Activated T-cell treated with anti-CD3 and anti-CD28 coated beads for 4 hours (primary cell): ENCODE results near the gene FGGY.
"Not testable (repeated sequence)": the region's sequence is repeated elsewhere in the genome, so short reads cannot be mapped to it uniquely, and the experiment has no call there.

Experiments used
- DNase-seq: peaks from one replicate; pipeline ENCODE4 v3.0.0-alpha.2; 2020

Gene FGGY

GRCh38 chr1:59290193-59290949 is 6.5 kb upstream of the FGGY start:
- no peak for DNase-seq

- no peak for DNase-seq
These were observed 5.3 kb upstream of the FGGY start for GRCh38 chr1:59291561-59291960.

- no peak for DNase-seq
These were observed 4.3 kb upstream of the FGGY start for GRCh38 chr1:59292562-59292961.

GRCh38 chr1:59293206-59293605 is 3.7 kb upstream of the FGGY start:
- DNase-seq = no peak

GRCh38 chr1:59293849-59294248 is 3.0 kb upstream of the FGGY start:
- DNase-seq = no peak

- DNase-seq = no peak
These were observed 2.5 kb upstream of the FGGY start for GRCh38 chr1:59294423-59294822.

- no peak for DNase-seq
These were observed 1.3 kb upstream of the FGGY start for GRCh38 chr1:59295618-59296017.

- DNase-seq = no peak
These were observed 1.2 kb downstream of the FGGY start for GRCh38 chr1:59298026-59298583.

- no peak for DNase-seq
These were observed 1.9 kb downstream of the FGGY start for GRCh38 chr1:59298710-59299346.

GRCh38 chr1:59299670-59300069 is 2.8 kb downstream of the FGGY start:
- DNase-seq = not testable (repeated sequence)

GRCh38 chr1:59302297-59302696 is 5.4 kb downstream of the FGGY start:
- DNase-seq = no peak

GRCh38 chr1:59302871-59303270 is 6.0 kb downstream of the FGGY start:
- no peak for DNase-seq

GRCh38 chr1:59305188-59305587 is 8.3 kb downstream of the FGGY start:
- no peak for DNase-seq

- no peak for DNase-seq
These were observed 10.7 kb downstream of the FGGY start for GRCh38 chr1:59307591-59307990.

GRCh38 chr1:59308839-59309238 is 11.9 kb downstream of the FGGY start:
- no peak for DNase-seq

- no peak for DNase-seq
These were observed 12.5 kb downstream of the FGGY start for GRCh38 chr1:59309392-59309791.

GRCh38 chr1:59309795-59310548 is 13.1 kb downstream of the FGGY start:
- DNase-seq = no peak

GRCh38 chr1:59310549-59311250 is 13.8 kb downstream of the FGGY start:
- no peak for DNase-seq

- DNase-seq = no peak
These were observed 18.1 kb downstream of the FGGY start for GRCh38 chr1:59314776-59315528.

- no peak for DNase-seq
These were observed 18.9 kb downstream of the FGGY start for GRCh38 chr1:59315529-59316463.
